ENCODE results near the gene BEND3. TPM values are rescaled to one million over a fixed set of nuclear protein-coding genes. Genes with fewer than 3 reads are reported as not detected.
"Not testable (repeated sequence)": the region's sequence is repeated elsewhere in the genome, so short reads cannot be mapped to it uniquely, and the experiment has no call there.

Gene BEND3
- polyA plus RNA-seq, 1 donor from 2014 or later = 5.7 TPM

DNA sequence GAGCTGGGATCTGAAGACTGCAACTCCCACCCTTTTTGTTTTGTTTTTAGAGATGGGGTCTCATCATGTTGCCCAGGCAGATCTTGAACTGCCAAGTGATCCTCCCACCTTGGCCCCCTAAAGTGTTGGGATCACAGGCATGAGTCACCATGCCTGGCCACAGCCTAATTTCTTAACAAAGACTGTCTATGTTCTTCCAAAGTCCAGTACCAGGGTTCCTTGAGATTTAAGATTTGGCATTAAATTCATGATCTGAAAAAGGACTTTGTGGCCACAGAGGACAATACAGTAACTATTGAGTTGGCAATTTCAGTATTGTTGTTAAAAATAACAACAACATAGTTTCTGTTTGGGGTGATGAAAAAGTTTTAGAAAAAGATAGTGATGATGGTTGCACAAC is 28.7 kb upstream of the BEND3 start:
- no peak for TF ChIP-seq RAD21 (conservative IDR thresholded peaks at IDR 0.05)
- no peak for TF ChIP-seq EP300 (conservative IDR thresholded peaks at IDR 0.05; ENCODE audit: poor library complexity, severe bottlenecking)
- TF ChIP-seq, protein P1, sequence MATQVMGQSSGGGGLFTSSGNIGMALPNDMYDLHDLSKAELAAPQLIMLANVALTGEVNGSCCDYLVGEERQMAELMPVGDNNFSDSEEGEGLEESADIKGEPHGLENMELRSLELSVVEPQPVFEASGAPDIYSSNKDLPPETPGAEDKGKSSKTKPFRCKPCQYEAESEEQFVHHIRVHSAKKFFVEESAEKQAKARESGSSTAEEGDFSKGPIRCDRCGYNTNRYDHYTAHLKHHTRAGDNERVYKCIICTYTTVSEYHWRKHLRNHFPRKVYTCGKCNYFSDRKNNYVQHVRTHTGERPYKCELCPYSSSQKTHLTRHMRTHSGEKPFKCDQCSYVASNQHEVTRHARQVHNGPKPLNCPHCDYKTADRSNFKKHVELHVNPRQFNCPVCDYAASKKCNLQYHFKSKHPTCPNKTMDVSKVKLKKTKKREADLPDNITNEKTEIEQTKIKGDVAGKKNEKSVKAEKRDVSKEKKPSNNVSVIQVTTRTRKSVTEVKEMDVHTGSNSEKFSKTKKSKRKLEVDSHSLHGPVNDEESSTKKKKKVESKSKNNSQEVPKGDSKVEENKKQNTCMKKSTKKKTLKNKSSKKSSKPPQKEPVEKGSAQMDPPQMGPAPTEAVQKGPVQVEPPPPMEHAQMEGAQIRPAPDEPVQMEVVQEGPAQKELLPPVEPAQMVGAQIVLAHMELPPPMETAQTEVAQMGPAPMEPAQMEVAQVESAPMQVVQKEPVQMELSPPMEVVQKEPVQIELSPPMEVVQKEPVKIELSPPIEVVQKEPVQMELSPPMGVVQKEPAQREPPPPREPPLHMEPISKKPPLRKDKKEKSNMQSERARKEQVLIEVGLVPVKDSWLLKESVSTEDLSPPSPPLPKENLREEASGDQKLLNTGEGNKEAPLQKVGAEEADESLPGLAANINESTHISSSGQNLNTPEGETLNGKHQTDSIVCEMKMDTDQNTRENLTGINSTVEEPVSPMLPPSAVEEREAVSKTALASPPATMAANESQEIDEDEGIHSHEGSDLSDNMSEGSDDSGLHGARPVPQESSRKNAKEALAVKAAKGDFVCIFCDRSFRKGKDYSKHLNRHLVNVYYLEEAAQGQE (IDR thresholded peaks at IDR 0.05; ENCODE audit: borderline replicate concordance) = no peak
- no peak for TF ChIP-seq TAF1 (IDR thresholded peaks at IDR 0.05; ENCODE audit: low read depth)
- TF ChIP-seq MXI1 (conservative IDR thresholded peaks at IDR 0.05; ENCODE audit: poor library complexity, severe bottlenecking) = no peak
- no peak for TF ChIP-seq POLR2AphosphoS5 (IDR thresholded peaks at IDR 0.05)
- no peak for TF ChIP-seq EZH2 (IDR thresholded peaks at IDR 0.05; ENCODE audit: borderline replicate concordance, insufficient read depth, low read length, poor library complexity, severe bottlenecking)
- TF ChIP-seq, protein P2, sequence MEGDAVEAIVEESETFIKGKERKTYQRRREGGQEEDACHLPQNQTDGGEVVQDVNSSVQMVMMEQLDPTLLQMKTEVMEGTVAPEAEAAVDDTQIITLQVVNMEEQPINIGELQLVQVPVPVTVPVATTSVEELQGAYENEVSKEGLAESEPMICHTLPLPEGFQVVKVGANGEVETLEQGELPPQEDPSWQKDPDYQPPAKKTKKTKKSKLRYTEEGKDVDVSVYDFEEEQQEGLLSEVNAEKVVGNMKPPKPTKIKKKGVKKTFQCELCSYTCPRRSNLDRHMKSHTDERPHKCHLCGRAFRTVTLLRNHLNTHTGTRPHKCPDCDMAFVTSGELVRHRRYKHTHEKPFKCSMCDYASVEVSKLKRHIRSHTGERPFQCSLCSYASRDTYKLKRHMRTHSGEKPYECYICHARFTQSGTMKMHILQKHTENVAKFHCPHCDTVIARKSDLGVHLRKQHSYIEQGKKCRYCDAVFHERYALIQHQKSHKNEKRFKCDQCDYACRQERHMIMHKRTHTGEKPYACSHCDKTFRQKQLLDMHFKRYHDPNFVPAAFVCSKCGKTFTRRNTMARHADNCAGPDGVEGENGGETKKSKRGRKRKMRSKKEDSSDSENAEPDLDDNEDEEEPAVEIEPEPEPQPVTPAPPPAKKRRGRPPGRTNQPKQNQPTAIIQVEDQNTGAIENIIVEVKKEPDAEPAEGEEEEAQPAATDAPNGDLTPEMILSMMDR (IDR thresholded peaks at IDR 0.05; ENCODE audit: poor library complexity, severe bottlenecking) = no peak
- TF ChIP-seq SMC3 (conservative IDR thresholded peaks at IDR 0.05; ENCODE audit: poor library complexity) = no peak
- Histone ChIP-seq H3K4me3 (ENCODE audit: low read length) (no peak overlapping the region), H3K27ac (ENCODE audit: low read length) (no peak overlapping the region)

DNA sequence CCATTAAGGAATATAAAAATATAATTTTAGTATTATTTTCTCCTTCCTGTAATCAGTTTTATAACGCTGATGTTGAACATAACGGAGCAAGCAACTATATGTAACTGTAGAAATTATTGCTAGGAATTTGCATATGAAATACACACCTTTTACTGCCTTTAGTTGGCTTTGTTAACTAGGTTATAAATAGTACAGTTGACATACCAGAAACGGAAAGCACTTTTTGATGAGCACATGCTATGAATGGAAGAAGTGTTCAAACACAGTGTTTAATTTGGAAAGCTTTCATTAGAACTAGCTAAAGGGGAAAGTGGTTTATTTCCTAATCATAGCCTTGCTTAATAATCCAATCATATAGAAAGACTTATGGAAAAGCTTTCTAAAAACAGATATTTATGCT is 25.3 kb upstream of the BEND3 start:
- Histone ChIP-seq H3K79me2 (replicated peaks; ENCODE audit: insufficient read depth, low read length) (no peaks in the 10 kb centered on the region), H4K20me1 (ENCODE audit: insufficient read depth) (no peaks in the 10 kb centered on the region), H2AFZ (ENCODE audit: low read depth, low read length) (no peak overlapping the region), H3K27me3 (ENCODE audit: insufficient read depth, low read depth, low read length) (no peaks in the 10 kb centered on the region), H3F3A (ENCODE audit: insufficient read depth, low read length, poor library complexity, severe bottlenecking) (no peaks in the 10 kb centered on the region), H3K4me3 (ENCODE audit: low read length) (no peak overlapping the region), H3K27ac (ENCODE audit: low read length) (no peak overlapping the region), H3K4me2 (ENCODE audit: low read length) (no peak overlapping the region), H3K36me3 (ENCODE audit: insufficient read depth, low read length) (no peaks in the 10 kb centered on the region), H3K9me2 (ENCODE audit: insufficient read depth, low read length) (no peaks in the 10 kb centered on the region), H3K9ac (ENCODE audit: low read length) (no peak overlapping the region), H3K9me3 (ENCODE audit: low read length) (no peaks in the 10 kb centered on the region)
- TF ChIP-seq, protein P2 (IDR thresholded peaks at IDR 0.05; ENCODE audit: poor library complexity, severe bottlenecking) = no peak
- TF ChIP-seq RAD21 (conservative IDR thresholded peaks at IDR 0.05) (no peak), POLR2AphosphoS5 (IDR thresholded peaks at IDR 0.05) (no peak), MXI1 (conservative IDR thresholded peaks at IDR 0.05; ENCODE audit: poor library complexity, severe bottlenecking) (no peak), SMC3 (conservative IDR thresholded peaks at IDR 0.05; ENCODE audit: poor library complexity) (no peak), EP300 (conservative IDR thresholded peaks at IDR 0.05; ENCODE audit: poor library complexity, severe bottlenecking) (no peak), EZH2 (IDR thresholded peaks at IDR 0.05; ENCODE audit: borderline replicate concordance, insufficient read depth, low read length, poor library complexity, severe bottlenecking) (no peak), TAF1 (IDR thresholded peaks at IDR 0.05; ENCODE audit: low read depth) (no peak)
- TF ChIP-seq, protein P1 (IDR thresholded peaks at IDR 0.05; ENCODE audit: borderline replicate concordance) = no peak

More for the DNA sequence above, 28.7 kb upstream of the BEND3 start:
- no peaks in the 10 kb centered on the region for H4K20me1 ChIP-seq (ENCODE audit: insufficient read depth)
- no peaks in the 10 kb centered on the region for H3K79me2 ChIP-seq (replicated peaks; ENCODE audit: insufficient read depth, low read length)
- no peaks in the 10 kb centered on the region for H3F3A ChIP-seq (ENCODE audit: insufficient read depth, low read length, poor library complexity, severe bottlenecking)
- H3K36me3 ChIP-seq (ENCODE audit: insufficient read depth, low read length) = no peaks in the 10 kb centered on the region
- H3K9me2 ChIP-seq (ENCODE audit: insufficient read depth, low read length) = no peaks in the 10 kb centered on the region
- no peaks in the 10 kb centered on the region for H3K27me3 ChIP-seq (ENCODE audit: insufficient read depth, low read depth, low read length)
- no peak overlapping the region for H3K9ac ChIP-seq (ENCODE audit: low read length)
- no peak overlapping the region for H2AFZ ChIP-seq (ENCODE audit: low read depth, low read length)
- H3K9me3 ChIP-seq (ENCODE audit: low read length) = no peaks in the 10 kb centered on the region
- no peak overlapping the region for H3K4me2 ChIP-seq (ENCODE audit: low read length)

DNA sequence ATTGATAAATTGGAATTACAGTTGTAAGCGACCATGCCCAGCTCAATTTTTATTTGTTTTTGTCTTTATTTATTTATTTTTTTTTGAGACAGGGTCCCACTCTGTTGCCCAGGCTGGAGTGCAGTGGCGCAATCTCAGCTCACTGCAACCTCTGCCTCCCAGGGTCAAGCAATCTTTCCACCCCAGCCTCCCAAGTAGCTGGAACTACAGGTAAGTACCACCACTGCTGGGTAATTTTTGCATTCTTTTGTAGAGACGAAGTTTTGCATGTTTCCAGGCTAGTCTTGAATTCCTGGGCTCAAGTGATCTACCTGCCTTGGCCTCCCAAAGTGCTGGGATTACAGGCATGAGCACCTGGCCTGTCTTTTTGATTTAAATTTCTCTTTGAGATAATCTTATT is 21.0 kb upstream of the BEND3 start:
- H3K27ac ChIP-seq (ENCODE audit: low read length); H3K4me3 ChIP-seq (ENCODE audit: low read length); H3F3A ChIP-seq (ENCODE audit: insufficient read depth, low read length, poor library complexity, severe bottlenecking); H3K9ac ChIP-seq (ENCODE audit: low read length); H3K27me3 ChIP-seq (ENCODE audit: insufficient read depth, low read depth, low read length); H3K36me3 ChIP-seq (ENCODE audit: insufficient read depth, low read length); H3K9me3 ChIP-seq (ENCODE audit: low read length); H3K9me2 ChIP-seq (ENCODE audit: insufficient read depth, low read length); H3K79me2 ChIP-seq (replicated peaks; ENCODE audit: insufficient read depth, low read length); H4K20me1 ChIP-seq (ENCODE audit: insufficient read depth); H3K4me2 ChIP-seq (ENCODE audit: low read length); H2AFZ ChIP-seq (ENCODE audit: low read depth, low read length): not testable (repeated sequence)
